ENCODE data around the gene GATD1.

The GATD1 gene

DNA sequence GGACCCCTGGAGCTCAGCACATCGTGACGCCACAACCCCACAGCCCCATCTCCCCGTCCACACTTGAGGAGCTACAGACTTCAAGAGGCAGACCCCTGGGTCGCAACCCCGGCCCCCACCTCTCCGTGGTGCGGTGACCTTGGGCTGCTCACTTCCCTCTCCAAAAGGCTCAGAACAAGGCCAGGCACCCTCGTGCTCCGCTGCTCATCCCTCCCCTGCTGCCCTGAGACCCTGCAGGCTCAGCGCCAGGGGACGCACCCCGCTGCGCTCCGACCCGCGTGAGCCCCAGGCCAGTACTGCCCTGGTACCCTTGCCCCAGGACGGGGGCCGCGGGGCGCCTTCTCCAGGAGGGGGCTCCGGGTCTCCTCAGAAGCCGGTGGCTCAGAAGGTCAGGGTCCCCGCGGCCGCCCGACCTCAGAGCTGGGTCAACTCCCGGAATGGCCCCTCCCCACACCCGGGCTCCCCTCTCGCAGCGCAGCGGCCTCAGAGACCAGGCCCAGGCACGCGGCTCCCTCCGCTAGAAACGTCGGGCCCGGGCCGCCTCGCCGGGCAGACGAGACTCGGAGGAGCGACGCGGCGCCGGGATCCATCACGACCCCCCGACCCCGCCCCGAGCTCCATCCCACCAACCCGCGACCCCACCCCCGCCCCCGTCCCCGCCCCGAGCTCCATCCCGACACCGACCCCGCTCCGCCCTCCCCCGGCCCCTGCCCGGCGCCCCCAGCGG is 563 bp downstream of the GATD1 start:
- DNase-seq, result no peak

- DNase-seq, result no peak
These were observed 1.1 kb downstream of the GATD1 start for GRCh38 chr11:776263-776560.

- no peak for DNase-seq
These were observed 2.3 kb downstream of the GATD1 start for GRCh38 chr11:774873-775592.

- no peak for DNase-seq
These were observed 3.5 kb downstream of the GATD1 start for GRCh38 chr11:773830-774229.

DNA sequence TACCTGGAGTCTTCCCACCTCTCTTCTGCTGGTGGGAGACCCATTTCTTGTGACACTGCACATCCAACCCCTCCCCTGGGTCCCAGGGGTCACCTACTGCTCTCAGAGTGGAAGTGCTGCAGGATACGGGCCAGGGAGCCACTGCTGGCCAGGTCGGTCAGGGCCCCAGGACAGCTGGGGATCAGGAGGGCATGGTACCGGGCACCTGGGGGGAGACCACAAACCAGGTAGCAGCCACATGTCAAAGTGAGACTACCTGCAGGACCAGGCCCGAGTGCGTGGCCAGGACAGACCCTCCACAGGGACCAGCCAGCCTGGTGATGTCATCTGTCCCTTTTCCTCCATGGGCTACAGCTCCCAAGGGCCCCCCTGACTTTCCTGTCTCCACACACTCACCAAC is 3.9 kb downstream of the GATD1 start:
- no peak for DNase-seq

DNA sequence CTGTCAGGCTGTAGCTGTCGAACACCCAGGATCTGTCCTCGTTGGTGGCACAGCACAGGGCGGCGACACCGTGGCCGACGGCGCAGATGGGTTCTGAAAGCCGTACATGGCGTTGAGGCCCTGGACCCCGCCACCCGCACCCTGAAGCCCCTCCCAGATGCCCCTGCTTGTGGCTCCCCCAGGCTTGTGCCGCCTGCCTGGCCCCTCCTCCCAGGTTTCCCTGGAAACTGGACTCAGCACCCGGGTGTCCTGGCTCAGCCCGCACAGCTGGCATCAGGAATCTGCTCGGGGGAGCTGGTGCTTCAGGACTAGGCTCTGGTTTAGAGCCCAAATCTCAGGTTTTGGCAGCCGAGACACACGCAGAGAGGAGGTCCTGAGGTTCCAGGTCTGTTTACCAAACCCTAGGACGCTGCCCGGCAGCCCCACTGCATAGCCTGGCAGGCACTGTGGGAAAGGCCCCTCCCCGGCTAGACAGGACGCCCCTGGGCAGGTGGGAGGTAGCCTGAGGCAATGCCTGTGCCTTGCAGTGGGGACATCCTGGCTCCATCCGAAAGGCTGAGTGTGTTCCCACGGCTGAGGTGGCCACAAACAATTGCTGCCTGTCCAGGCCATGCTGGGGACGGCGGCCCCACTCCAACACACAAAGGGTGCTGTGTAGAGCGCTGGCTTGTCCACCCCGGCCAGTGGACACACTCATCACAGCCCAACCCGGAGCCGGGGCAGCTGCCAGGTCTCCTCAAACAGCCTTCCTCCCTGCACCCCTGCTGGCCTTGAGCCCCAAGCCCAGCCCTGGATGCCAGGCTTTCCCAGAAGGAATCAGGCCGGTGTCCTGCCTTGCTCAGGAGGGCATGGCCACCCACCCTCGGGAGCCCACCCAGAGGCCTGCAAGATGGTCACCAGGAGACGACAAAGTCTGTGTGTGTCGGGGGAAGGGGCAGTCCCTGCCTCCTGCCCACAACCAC is 4.6 kb downstream of the GATD1 start:
- no peak for DNase-seq

GRCh38 chr11:771617-772204 is 5.6 kb downstream of the GATD1 start:
- no peak for DNase-seq

DNA sequence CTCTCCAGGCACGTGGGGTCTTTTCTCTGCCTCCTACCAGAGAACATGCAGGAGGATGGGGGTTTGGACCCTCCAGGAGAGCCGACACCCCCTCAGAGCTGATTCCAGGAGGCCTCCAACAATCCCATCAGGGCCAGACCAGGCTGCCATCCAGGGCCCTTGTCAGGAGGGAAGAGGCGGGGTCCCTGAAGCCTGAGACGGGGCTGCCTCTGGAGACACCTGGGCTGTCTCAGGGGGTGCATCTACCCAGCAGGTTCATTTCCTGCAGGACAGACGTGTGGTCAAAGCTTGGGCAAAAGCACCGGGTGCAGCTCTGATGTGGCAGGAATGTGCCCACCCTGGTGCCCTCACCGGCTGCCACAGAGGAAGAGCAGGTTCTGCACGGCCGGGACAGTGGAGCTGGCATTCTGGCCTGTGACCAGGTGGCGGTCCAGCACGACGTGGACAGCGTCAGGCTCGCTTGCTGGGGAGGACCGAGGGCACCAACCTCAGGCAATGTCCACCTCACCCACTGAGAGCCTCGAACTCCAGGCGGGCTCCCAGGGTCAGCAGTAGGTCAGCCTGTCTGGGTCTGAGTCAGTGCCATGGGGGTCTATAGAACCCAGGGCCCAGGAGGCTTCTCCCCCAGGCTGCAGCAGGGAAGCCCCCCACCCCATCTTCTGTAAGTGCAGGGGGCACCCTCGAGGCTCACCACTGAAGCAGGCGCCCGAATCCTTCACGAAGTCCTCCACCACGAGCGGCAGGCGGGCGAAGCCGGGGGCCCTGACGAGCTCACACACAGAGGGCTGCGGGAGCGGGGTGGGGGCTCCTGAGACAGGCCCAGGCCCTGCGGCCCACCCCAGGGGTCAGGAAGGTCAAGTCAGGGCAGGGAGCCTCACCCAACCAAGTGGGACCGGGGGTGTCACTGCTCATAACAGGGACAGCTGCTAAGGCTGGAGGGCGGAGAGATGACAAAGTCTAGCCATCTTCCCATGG is 6.4 kb downstream of the GATD1 start:
- no peak for DNase-seq

DNA sequence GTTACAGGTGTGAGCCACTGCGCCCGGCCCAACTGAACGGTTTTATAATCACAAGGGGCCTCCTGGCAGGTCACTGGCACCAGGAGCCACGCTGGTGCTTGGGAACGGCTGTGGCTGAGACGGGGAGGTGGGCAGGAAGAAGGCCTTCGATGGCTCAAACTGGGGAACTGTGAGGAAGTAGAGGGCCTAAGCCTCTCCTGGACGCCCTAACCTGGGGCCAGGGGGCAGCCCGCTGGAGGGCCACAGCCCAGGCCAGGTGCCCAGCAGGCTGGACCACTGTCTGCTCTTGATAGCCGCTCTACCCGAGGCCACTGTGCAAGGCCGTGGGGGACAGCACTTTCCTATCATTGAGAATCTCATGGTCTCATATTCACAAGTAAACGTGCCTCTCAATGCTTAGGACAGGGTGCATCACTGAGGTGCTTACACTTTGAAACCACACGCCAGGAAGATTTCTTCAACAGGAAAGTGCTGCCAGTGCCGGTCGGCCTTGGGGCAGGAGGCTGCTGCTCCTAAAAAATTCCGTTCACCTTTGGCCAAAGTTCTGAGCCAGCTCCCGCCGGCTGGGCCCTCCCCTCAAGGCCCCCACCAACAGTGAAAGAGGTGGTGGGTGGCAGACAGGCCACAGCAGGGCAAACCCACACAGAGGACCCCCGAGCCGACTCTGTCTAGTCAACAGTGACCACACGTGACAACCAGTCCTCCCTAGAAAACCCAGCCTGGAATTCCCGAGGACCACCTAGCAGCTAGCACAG is 7.2 kb downstream of the GATD1 start:
- DNase-seq, result no peak

GRCh38 chr11:767238-767637 is 10.0 kb downstream of the GATD1 start:
- DNase-seq, result no peak

DNA sequence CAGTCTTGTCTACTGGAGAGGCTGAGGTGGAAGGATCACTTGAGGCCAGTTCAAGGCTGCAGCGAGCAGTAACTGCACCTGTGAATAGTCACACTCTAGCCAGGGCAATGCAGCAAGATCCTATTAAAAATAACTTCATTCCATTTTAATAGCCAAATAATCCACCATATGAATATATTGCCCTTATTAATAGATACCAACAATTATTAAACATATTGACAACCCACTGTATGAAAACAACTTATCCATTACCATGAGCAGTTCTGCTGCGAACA is 10.4 kb downstream of the GATD1 start:
- no peak for DNase-seq

DNA sequence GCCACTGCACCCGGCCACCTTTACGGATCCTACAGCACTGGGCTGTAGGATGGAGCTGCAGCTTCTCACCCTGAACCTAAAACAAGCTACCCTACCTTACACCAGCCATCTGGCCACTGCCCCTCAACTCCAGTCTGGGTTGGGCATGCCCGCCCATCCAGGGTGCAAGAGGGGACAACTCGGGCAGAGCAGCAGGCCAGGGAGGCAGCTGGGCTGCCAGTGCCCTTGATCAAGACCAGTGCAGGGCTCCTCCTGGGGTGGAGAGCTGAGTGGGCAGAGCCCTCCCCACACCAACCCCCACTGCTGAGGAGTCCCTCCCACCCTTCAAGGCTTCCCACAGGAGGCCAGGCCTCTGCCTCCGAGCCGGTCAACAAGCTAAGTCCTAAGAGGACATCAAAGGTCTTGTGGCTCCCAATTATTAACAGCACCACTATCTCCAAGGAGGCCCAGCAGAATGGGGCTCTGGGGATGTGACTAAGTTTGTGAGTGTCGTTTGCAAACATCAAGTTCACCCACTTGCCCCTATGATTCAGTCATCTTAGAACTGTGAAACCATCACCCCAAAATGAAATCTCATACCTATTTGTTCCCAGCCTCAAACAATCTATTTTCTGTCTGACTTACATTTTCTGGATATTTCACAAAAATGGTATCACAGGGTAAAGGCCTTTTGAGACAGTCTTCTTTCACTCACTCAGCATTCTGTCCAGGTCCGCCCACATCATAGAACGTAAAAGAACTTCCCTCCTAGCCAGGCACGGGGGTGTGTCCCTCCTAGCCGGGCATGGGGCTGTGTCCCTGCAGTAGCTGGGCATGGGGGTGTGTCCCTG is 11.0 kb downstream of the GATD1 start:
- no peak for DNase-seq

GRCh38 chr11:765802-766091 is 11.5 kb downstream of the GATD1 start:
- DNase-seq, result no peak

DNA sequence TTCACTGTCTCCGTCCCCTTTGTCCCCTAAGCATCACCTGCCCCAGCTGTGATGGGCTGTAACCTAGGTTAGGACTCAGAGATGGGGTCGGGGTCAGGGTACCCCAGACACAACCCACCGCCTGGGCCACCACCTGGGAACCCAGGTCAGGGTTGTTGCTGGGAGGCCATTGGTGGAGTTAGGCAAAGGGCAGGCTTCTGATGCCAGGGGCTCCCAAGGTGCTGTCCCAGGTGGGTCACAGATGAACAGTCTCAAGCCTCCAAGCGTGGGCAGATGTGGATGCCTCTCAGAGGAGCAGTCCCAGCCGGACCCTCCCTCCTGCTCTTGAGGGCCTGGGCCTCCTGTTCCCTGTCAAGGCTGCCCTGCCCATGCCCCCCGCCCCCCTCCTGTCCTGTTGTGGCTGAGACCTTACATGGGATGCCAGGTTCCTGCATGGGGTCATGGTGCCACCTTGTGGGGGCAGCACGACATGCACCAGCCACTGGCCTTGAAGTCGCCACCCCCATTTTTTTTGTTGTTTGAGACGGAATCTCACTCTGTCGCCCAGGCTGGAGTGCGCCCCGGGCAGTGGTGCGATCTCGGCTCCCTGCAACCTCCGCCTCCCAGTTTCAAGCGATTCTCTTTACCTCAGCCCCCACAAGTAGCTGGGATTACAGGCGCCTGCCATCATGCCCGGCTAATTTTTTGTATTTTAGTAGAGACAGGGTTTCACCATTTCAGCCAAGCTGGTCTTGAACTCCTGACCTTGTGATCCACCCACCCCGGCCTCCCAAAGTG is 12.1 kb downstream of the GATD1 start:
- peak; percentile 70 for DNase-seq

DNA sequence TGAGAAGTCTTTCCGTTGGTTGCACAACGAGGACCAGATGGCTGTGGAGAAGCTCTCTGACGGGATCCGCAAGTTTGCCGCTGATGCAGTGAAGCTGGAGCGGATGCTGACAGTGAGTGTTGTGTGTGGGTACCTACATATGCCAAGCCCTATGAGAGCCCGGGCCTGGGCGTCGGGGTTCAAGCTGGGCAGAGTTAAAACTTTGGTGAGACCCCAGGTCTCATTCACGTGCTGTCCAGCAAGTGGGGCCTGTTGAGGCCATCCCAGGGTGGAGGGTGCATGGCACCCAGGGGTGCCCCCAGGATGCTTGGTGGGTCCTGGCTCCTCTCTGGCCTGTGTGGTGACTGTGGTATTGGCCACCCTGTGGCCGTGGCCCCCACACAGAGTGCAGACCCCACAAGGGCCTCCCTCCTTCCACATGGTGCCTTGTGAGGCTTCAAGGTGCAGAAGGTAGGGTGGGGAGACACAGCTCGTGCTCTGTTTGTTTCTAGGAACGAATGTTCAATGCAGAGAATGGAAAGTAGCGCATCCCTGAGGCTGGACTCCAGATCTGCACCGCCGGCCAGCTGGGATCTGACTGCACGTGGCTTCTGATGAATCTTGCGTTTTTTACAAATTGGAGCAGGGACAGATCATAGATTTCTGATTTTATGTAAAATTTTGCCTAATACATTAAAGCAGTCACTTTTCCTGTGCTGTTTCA is 12.8 kb downstream of the GATD1 start:
- DNase-seq, result no peak

GRCh38 chr11:763549-764321 is 13.6 kb downstream of the GATD1 start:
- no peak for DNase-seq

DNA sequence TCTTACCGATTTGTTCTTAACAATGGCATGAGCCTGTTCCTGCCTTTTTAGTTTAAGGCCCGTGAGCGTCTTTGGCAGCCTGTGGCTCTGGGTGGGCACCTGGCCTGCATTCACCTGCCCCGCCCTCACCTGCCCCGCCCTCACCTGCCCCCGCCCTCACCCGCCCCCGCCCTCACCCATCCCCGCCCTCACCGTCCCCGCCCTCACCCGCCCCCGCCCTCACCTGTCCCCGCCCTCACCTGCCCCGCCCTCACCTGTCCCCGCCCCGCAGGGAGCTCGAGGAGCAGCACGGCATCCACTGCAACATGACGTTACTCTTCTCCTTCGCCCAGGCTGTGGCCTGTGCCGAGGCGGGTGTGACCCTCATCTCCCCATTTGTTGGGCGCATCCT is 14.2 kb downstream of the GATD1 start:
- DNase-seq, result no peak

DNA sequence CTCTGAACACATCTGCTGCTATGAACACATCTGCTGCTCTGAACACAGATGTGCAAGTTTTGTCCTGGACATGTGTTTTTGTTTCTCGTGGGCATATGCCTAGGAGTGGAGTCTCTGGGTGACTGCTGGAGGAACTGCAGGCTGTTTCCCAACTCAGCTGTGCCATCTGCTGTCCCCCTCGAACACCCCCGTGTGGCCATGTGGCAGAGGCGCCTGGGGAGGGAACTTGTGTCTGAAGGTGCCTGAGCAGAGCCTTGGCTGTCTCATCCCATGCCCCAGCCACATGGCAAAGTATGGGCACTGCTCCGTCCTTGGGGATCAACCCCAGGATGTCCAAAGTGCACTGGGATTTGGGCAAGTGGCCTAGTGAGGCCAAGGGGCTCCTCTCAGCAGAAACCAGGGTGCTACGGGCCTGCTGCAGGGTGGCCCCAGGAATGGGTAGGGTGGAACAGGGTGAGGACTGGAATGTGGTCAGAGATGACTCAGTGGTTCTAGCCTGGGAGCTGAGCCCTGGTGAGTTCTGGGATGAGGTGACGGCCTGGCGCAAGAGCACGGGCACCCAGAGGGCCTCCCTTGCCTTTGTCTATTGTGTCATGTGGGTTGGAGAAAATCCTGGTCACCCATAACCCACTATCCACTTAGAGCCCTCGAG is 14.7 kb downstream of the GATD1 start:
- no peak for DNase-seq
